ENCODE data around the gene RHNO1. TPM values are rescaled to one million over a fixed set of nuclear protein-coding genes. Genes with fewer than 3 reads are reported as not detected.
A peak's percentile ranks its signal among the peaks of the same experiment; 100 is the strongest.
"Not testable (repeated sequence)": the region's sequence is repeated elsewhere in the genome, so short reads cannot be mapped to it uniquely, and the experiment has no call there.

The RHNO1 gene
- total RNA-seq, 1 donor from 2014 or later, result 13.4 TPM

DNA sequence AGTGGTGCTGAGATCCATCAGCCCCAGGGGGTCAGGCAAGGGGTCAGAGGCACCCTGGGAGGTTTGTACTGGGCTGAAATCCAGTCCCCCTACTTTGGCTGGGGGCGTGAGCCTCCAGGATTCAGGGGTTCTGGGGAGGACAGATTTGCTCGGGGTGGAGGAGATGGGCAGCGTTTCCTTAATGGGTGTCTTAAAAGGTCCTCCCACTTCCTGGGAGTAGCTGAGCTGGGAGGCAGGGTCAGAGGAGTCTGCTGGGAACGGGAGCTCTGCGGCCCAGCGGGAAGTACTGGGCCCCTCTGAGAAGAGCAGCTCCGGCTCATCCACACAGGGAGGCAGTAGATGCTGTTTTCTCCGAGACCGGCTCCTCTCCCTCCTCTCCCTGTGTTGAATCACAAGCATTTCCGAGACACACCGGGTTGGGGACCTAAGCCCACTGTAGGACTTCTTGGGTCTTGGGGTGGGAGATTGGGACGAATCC lies 18.0 kb upstream of the RHNO1 start:
- DNase-seq, result no peak

GRCh38 chr12:2860170-2860569 lies 16.9 kb upstream of the RHNO1 start:
- no peak for DNase-seq

GRCh38 chr12:2862876-2863275 lies 14.1 kb upstream of the RHNO1 start:
- DNase-seq, result no peak

DNA sequence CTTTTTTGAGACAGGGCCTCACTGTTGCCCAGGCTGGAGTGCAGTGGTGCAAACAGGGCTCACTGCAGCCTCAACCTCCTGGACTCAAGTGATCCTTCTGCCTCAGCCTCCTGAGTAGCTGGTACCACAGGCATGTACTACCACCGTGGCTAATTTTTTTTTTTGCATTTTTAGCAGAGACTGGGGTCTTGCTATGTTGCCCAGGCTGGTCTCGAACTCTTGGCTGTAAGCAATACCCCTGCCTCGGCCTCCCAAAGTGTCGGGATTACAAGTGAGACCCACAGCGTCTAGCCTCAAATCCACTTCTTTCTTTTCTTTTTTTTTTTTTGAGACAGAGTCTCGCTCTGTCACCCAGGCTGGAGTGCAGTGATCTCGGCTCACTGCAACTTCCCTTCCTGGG lies 13.6 kb upstream of the RHNO1 start:
- not testable (repeated sequence) for DNase-seq

DNA sequence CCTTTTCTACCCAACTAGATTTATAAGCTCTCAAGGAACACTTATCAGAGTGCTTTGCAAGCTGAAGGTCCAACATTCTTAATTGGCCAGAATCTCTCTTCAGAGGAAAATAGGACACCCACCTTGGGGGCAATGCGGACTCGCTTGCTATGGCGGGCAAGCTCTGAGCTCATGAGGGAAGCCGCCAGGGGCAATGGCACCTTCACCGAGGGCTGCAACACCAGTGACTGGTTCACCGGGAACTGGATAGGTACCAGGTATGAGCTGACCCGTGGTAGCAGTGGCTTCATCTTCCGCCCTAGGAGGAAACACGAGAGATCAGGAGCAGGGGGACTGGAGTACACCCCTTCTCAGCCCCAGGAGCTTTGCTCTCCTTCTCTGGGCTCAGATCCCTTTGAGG lies 12.8 kb upstream of the RHNO1 start:
- DNase-seq, result no peak

DNA sequence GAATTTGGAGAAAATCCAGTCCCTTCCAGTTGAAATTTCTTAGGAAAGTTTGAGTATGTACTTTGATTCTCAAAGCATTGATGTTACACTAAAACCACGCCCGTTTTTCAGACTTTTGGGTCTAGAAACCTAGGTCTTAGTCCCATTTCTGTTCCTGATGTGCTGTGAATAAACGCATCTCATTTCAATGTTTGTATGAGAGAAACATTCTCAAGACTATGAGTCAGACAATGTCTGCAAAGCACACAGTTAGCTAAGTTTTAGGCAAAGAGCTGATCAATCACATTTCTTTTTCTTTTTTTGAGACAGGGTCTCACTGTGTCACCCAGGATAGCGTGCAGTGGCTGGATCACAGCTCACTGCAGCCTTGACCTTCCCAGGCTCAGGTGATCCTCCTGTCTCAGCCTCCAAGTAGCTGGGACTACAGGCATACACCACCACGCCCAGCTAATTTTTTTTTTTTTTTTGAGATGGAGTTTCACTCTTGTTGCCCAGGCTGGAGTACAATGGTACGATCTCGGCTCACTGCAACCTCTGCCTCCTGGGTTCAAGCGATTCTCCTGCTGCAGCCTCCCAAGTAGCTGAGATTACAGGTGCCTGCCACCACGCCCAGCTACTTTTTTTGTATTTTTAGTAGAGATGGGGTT lies 7.9 kb upstream of the RHNO1 start:
- DNase-seq, result not testable (repeated sequence)

- no peak for DNase-seq
Observed at GRCh38 chr12:2876431-2877046, 484 bp upstream of the RHNO1 start.

- peak; percentile 17 for DNase-seq
Observed at GRCh38 chr12:2877953-2878732, 1.1 kb downstream of the RHNO1 start.

DNA sequence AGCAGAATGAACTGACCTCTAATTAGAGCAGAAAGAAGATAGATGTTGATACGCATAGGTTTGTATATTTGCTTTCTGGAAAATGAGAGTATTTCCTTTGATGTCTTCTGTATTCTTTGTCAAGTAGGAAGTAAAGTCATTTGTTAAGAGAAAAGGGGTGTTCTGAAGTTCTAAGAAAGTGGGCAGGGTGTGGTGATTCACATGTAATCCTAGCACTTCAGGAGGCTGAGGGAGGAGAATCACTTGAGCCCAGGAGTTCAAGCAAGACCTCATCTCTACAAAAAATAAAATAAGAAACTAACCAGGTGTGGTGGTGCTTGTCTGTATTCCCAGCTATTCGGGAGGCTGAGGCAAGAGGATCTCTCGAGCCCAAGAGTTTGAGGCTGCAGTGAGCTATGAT lies 2.8 kb downstream of the RHNO1 start:
- DNase-seq, result no peak

GRCh38 chr12:2884810-2885209 lies 7.8 kb downstream of the RHNO1 start:
- DNase-seq, result no peak

- no peak for DNase-seq
Observed at GRCh38 chr12:2886768-2887450, 9.9 kb downstream of the RHNO1 start.

DNA sequence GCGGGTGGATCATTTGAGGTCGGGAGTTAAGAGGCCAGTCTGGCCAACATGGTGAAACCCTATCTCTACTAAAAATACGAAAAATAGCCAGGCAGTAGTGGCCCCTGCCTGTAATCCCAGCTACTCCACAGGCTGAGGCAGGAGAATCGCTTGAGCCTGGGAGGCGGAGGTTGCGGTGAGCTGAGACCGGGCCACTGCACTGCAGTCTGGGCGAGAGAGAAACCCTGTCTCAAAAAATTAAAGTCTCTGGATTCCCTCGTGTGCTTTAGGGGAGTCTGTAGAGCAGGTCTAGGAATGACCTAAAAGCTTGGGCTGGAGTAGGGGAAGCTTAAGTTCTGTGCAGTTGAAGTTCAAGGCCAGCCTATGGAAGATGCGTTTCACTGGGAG lies 13.0 kb downstream of the RHNO1 start:
- DNase-seq, result no peak

DNA sequence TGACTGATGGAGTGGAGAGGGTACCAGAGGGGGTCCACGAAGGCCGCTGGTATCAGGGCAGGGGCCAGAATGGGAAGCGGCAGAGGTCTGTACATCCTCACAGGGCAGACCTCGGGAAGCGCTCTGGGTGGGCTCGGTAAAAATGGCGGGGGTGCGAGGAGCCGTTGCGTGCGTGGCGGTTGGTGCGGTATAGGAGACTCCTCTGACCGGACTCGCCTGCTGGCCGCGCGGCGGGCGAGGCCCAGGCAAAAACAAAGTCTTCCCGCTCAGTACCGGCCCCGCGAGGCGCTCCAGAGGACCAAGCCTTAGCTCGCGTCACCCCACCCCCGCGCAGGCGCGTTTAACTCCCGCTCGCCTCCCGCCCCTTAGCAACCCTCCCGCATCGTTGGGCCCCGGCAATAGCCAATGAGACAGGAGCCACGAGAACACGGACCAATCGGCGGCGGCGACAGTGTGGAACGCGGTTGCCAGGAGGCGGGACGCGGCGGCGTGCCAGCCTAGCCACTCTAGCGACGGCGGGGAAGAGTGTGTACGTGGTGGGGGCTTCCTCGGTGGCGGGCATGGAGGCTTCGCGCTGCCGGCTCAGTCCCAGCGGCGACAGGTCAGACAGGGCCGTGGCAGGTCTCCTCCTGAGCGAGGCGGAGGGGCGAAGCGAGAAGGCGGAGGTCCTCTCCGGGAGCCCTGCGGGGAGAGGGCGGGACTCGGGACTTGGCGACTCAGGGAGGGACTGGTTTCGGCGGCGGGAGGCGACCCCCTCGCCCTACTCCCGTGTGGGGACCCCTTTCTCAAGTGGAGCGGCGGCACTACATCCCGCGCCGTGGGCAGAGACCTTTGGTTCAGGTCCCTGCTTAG lies 13.6 kb downstream of the RHNO1 start, which contains the start of gene TULP3:
TSS of gene TULP3 (plus strand) at position 504 of the 852 bp plus-strand sequence. CDS start at position 561, 57 bp downstream.
- peak; percentile 99 for DNase-seq

DNA sequence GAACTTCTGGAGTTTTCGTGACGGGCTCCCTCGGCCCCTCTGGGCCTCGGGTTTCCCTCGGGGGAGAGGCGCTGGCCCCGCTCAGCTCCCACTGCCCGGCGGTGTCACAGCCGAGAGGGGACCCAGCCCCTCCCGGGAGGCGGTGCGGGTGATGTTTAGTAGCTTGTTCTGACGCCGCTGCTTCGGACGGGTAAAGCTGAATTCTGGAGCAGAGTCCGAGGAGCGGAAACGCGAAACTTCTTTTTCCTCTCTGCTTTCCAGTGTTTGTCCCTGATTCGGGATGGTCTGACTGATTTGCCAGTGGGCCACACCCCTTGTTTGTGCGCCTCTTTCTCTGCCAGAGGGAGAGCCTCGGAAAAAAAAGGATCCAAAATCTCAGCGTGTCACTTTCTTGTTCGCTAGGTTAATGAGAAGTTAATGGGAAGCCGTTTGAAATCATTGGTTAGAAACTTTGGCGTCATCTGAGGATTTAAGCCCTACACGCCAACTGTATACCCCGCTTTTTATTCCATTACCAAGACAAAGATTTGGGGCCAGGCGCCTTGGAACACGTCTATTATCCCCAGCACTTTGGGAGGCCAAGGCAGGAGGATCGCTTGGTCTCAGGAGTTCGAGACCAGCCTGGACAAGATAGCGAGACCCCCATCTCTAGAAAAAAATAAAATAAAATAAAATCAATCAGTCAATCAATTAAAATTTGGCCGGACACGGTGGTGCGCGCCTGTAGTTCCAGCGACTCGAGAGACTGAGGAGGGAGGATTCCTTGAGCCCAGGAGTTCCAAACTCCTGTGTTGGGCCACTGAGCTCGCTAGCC lies 14.4 kb downstream of the RHNO1 start:
- DNase-seq, result peak; percentile 80

DNA sequence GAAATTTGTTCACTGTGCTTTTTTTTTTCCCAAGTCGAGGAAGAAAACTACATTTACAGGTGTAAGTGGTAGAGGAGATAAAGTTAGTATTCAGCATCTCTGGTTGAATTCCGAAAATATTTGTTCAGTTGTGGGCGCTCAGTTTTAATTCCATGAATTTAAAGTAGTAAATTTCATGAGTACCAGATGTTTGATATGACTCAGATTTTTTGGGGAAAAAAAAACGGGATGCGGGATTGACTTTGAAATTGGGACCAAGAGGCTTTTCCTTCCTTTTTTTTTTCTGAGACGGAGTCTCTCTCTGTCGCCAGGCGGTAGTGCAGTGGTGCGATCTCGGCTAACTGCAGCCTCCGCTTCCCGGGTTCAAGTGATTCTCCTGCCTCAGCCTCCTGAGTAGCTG lies 15.2 kb downstream of the RHNO1 start:
- DNase-seq, result no peak

- no peak for DNase-seq
Observed at GRCh38 chr12:2893007-2893406, 16.0 kb downstream of the RHNO1 start.

DNA sequence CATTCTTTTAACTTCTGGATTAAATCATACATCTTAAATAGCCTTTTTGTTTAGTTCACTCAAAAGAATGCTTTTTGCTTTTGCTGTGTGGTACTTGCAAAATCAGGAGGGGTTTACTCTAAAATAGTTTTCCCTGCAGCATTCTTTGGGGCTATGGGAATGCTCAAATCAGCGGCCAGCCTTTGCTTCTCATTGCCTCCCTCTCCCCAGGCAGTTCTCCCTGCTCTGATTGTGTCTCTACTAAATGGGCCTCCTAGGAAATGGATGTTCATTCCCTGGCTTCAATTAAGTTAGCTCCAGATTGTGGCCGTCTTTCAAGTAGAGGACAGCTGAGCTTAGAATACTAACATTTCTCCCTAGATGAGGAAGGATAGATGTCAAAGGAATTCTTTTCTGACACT lies 18.0 kb downstream of the RHNO1 start:
- peak; percentile 56 for DNase-seq

GRCh38 chr12:2895511-2895910 lies 18.5 kb downstream of the RHNO1 start:
- DNase-seq, result no peak

- DNase-seq, result no peak
Observed at GRCh38 chr12:2897418-2897817, 20.4 kb downstream of the RHNO1 start.

GRCh38 chr12:2900642-2901041 lies 23.6 kb downstream of the RHNO1 start:
- DNase-seq, result no peak

Data from tongue (tissue), 2 donors.